ENCODE measurements around the gene COQ8B. TPM values are rescaled to one million over a fixed set of nuclear protein-coding genes. Genes with fewer than 3 reads are reported as not detected.

COQ8B gene
- total RNA-seq, 2 donors from 2014 or later = 61.2 to 64.4 TPM

- H3K4me3 ChIP-seq = no peak overlapping the region
- H3K36me3 ChIP-seq = peaks cover 2 to 14% of the 10 kb centered on the region in 2 donors
- 72% methylated on average over 13 of the region's 17 CpGs for WGBS
- no peak for DNase-seq (ENCODE audit: low spot score)
- no peaks in the 10 kb centered on the region for H3K9me3 ChIP-seq
- intact Hi-C loops (cut with DNase I) = no loop called here
- H3K4me1 ChIP-seq (replicated peaks) = no peaks in the 10 kb centered on the region
- H3K27me3 ChIP-seq (replicated peaks; ENCODE audit: insufficient read depth) = no peaks in the 10 kb centered on the region
- TF ChIP-seq POLR2A (IDR thresholded peaks at IDR 0.05) (no peak), CTCF (IDR thresholded peaks at IDR 0.05) (no peak), POLR2AphosphoS5 (IDR thresholded peaks at IDR 0.05) (no peak)
- H3K27ac ChIP-seq = no peak overlapping the region
Measured at GRCh38 chr19:40742477-40742876, 25.8 kb upstream of the COQ8B start.

GRCh38 chr19:40741527-40742390, 25.1 kb upstream of the COQ8B start:
- Histone ChIP-seq H3K27ac (peak overlapping the region; percentile 27 to 36), H3K27me3 (replicated peaks; ENCODE audit: insufficient read depth) (no peaks in the 10 kb centered on the region), H3K4me3 (no peak overlapping the region), H3K9me3 (no peaks in the 10 kb centered on the region), H3K36me3 (peaks cover 5 to 21% of the 10 kb centered on the region in 2 donors), H3K4me1 (replicated peaks) (no peaks in the 10 kb centered on the region)
- TF ChIP-seq POLR2A (IDR thresholded peaks at IDR 0.05) (no peak), POLR2AphosphoS5 (IDR thresholded peaks at IDR 0.05) (no peak), CTCF (IDR thresholded peaks at IDR 0.05) (no peak)
- no peak for DNase-seq (ENCODE audit: low spot score)
- WGBS = 82% methylated on average over 10 of the region's 10 CpGs
- intact Hi-C loops (cut with DNase I) = no loop called here

GRCh38 chr19:40740747-40741146, 24.1 kb upstream of the COQ8B start:
- Histone ChIP-seq H3K27ac (peak overlapping the region; percentile 27 to 36), H3K27me3 (replicated peaks; ENCODE audit: insufficient read depth) (no peaks in the 10 kb centered on the region), H3K4me3 (no peak overlapping the region), H3K9me3 (no peaks in the 10 kb centered on the region), H3K4me1 (replicated peaks) (no peaks in the 10 kb centered on the region), H3K36me3 (peaks cover 5 to 23% of the 10 kb centered on the region in 2 donors)
- intact Hi-C loops (cut with DNase I) = no loop called here
- DNase-seq (ENCODE audit: low spot score) = no peak
- TF ChIP-seq CTCF (IDR thresholded peaks at IDR 0.05) = no peak
- TF ChIP-seq POLR2AphosphoS5 (IDR thresholded peaks at IDR 0.05) = no peak
- TF ChIP-seq POLR2A (IDR thresholded peaks at IDR 0.05) = no peak
- 47% methylated on average over 6 of the region's 6 CpGs for WGBS

- 80% methylated on average over 16 of the region's 16 CpGs for WGBS
- H3K4me3 ChIP-seq = no peak overlapping the region
- no peak for DNase-seq (ENCODE audit: low spot score)
- no peaks in the 10 kb centered on the region for H3K4me1 ChIP-seq (replicated peaks)
- H3K27ac ChIP-seq = peak overlapping the region; percentile 27 to 36
- peaks cover 5 to 26% of the 10 kb centered on the region in 2 donors for H3K36me3 ChIP-seq
- intact Hi-C loops (cut with DNase I) = no loop called here
- H3K9me3 ChIP-seq = no peaks in the 10 kb centered on the region
- no peak for TF ChIP-seq CTCF (IDR thresholded peaks at IDR 0.05)
- no peaks in the 10 kb centered on the region for H3K27me3 ChIP-seq (replicated peaks; ENCODE audit: insufficient read depth)
Measured at GRCh38 chr19:40739871-40740703, 23.4 kb upstream of the COQ8B start.
